Endothelial cell of umbilical vein (primary cell): ENCODE measurements around the gene SFSWAP. TPM values are rescaled to one million over a fixed set of nuclear protein-coding genes. Genes with fewer than 3 reads are reported as not detected.

Experiments used
- BruUV-seq: library from RNA; stranded (reverse); fragments of 400-500 nt; replicated peaks from 2 replicates; lab custom pipeline; 2021; lab: Mats Ljungman, UMichigan
- CTCF ChIA-PET: fragments of 300-600, 350-600 bp; sonication (Branson Sonifier 250); formaldehyde crosslinking; loops from one replicate; lab custom pipeline; 2021; ENCODE audit warnings: antibody characterized with exemption, inconsistent platforms; lab: Charles Lee
- POLR2A ChIA-PET: fragments of 300-600, 350-600 bp; sonication (Branson Sonifier 250); formaldehyde crosslinking; loops from one replicate; lab custom pipeline; 2021; ENCODE audit warnings: antibody characterized with exemption, inconsistent platforms; lab: Charles Lee
- DNase-seq: peaks from one replicate; pipeline ENCODE4 v3.0.0-alpha.2; 2011; ENCODE audit warnings: low read depth, low spot score
- FAIRE-seq: peaks from 2 replicates; lab custom pipeline; 2011; peaks lifted over from hg19 to GRCh38; lab: Jason Lieb, UNC
- H2AFZ ChIP-seq: 2 replicates; pipeline ENCODE4 v1.6.0; 2012; ENCODE audit warnings: low read depth, low read length, control low read depth, inconsistent platforms
- H3K27ac ChIP-seq: 2 replicates; pipeline ENCODE4 v1.5.1; 2011; ENCODE audit warnings: low read depth, mild to moderate bottlenecking, control low read depth, low read length, moderate library complexity; ENCODE audit not compliant: insufficient read depth
- H3K27me3 ChIP-seq, 2 experiments: 2 replicates each; pipeline versions ENCODE4 v1.6.0 to v1.6.1; 2011; ENCODE audit warnings: low read length in 2 of 2, mixed read lengths in 1 of 2; ENCODE audit not compliant: control insufficient read depth in 2 of 2, insufficient read depth in 2 of 2
- H3K36me3 ChIP-seq, 2 experiments: 2 replicates in 1 of 2; 3 replicates in 1 of 2; pipeline ENCODE4 v1.5.1; 2011; ENCODE audit warnings: low read length in 2 of 2, mild to moderate bottlenecking in 1 of 2, moderate library complexity in 1 of 2; ENCODE audit not compliant: control insufficient read depth in 2 of 2, insufficient read depth in 2 of 2; ENCODE audit errors: extremely low read depth in 1 of 2
- H3K4me1 ChIP-seq: 3 replicates; pipeline ENCODE4 v1.5.1; 2011; ENCODE audit warnings: mild to moderate bottlenecking, low read length; ENCODE audit not compliant: control insufficient read depth, insufficient read depth; ENCODE audit errors: extremely low read depth
- H3K4me2 ChIP-seq: 2 replicates; pipeline ENCODE4 v1.6.1; 2011; ENCODE audit warnings: low read length, control low read depth, mixed read lengths; ENCODE audit not compliant: insufficient read depth
- H3K4me3 ChIP-seq, 3 experiments: fragments of 200-600 bp in 1 of 3; sonication (generic), shearing (Covaris generic) in 1 of 3; replicated peaks in 1 of 3; 2 replicates each; pipeline ENCODE4 v1.5.1; 2011 to 2016; ENCODE audit warnings: control low read depth in 3 of 3, low read length in 3 of 3, mild to moderate bottlenecking in 2 of 3, inconsistent platforms in 1 of 3, low read depth in 1 of 3, moderate library complexity in 1 of 3; ENCODE audit not compliant: insufficient read depth in 1 of 3
- H3K79me2 ChIP-seq: 2 replicates; pipeline ENCODE4 v1.6.0; 2012; ENCODE audit warnings: low read length, inconsistent platforms; ENCODE audit not compliant: control insufficient read depth, insufficient read depth
- H3K9ac ChIP-seq: replicated peaks from 2 replicates; pipeline ENCODE3; 2011; ENCODE audit warnings: low read length, control low read depth; ENCODE audit not compliant: insufficient read depth; ENCODE audit errors: extremely low read depth
- H3K9me1 ChIP-seq: replicated peaks from 3 replicates; pipeline ENCODE4 v1.6.0; 2011; ENCODE audit warnings: mild to moderate bottlenecking, low read length; ENCODE audit not compliant: control insufficient read depth, insufficient read depth; ENCODE audit errors: extremely low read depth
- H3K9me3 ChIP-seq: replicated peaks from 2 replicates; pipeline ENCODE4 v1.5.1; 2012; ENCODE audit warnings: low read length, inconsistent platforms; ENCODE audit not compliant: control insufficient read depth, insufficient read depth
- H4K20me1 ChIP-seq: replicated peaks from 2 replicates; pipeline ENCODE3; 2011; ENCODE audit warnings: mild to moderate bottlenecking, low read length; ENCODE audit not compliant: control insufficient read depth, insufficient read depth; ENCODE audit errors: extremely low read depth
- CTCF ChIP-seq, 2 donors: IDR thresholded peaks; 1 replicate in 1 of 2; 2 replicates in 1 of 2; pipeline ENCODE4 v1.5.1; 2011; ENCODE audit warnings: low read length in 2 of 2, mild to moderate bottlenecking in 2 of 2, moderate library complexity in 2 of 2, control low read depth in 1 of 2, inconsistent platforms in 1 of 2, low read depth in 1 of 2; ENCODE audit not compliant: insufficient read depth in 1 of 2; ENCODE audit errors: extremely low read depth in 1 of 2
- EZH2 ChIP-seq: IDR thresholded peaks from 2 replicates; pipeline ENCODE4 v1.6.1; 2012; ENCODE audit warnings: borderline replicate concordance, low read depth, mild to moderate bottlenecking, moderate library complexity, low read length, inconsistent platforms; ENCODE audit not compliant: severe bottlenecking
- FOS ChIP-seq: IDR thresholded peaks from 2 replicates; pipeline ENCODE4 v1.6.1; 2011; ENCODE audit warnings: mild to moderate bottlenecking, low read length, moderate library complexity, borderline replicate concordance; ENCODE audit not compliant: insufficient read depth
- GATA2 ChIP-seq: IDR thresholded peaks from 2 replicates; pipeline ENCODE4 v1.7.0; 2011; ENCODE audit warnings: low read depth, mild to moderate bottlenecking, moderate library complexity, mixed read lengths, low read length; ENCODE audit not compliant: insufficient read length, insufficient read depth
- JUN ChIP-seq: IDR thresholded peaks from 2 replicates; pipeline ENCODE4 v1.6.1; 2011; ENCODE audit warnings: borderline replicate concordance, low read depth; ENCODE audit not compliant: insufficient read length, insufficient read depth
- MAX ChIP-seq: IDR thresholded peaks from 2 replicates; pipeline ENCODE4 v1.6.1; 2011; ENCODE audit not compliant: insufficient read depth, insufficient read length
- MYC ChIP-seq: IDR thresholded peaks from one replicate; pipeline ENCODE4 v1.6.1; 2011; ENCODE audit warnings: mild to moderate bottlenecking, low read depth, low read length
- POLR2A ChIP-seq: IDR thresholded peaks from 2 replicates; pipeline ENCODE4 v1.6.1; 2012; ENCODE audit warnings: low read depth, mild to moderate bottlenecking, control low read depth, low read length
- POLR2AphosphoS5 ChIP-seq: IDR thresholded peaks from 2 replicates; pipeline ENCODE4 v1.6.1; 2012; ENCODE audit warnings: low read depth, mild to moderate bottlenecking, control low read depth, low read length, moderate library complexity; ENCODE audit not compliant: insufficient read depth
- dilution Hi-C: fragments of 300-500 bp; cut with MboI; formaldehyde crosslinking; loops from one replicate; pipeline ENCODE4 v1.15.0; 2019; ENCODE audit warnings: low sequenced_read_pairs; ENCODE audit not compliant: extremely low pct_ligation_motif_present
- intact Hi-C: fragments of 100-400 bp; cut with micrococcal nuclease; formaldehyde crosslinking; loops from one replicate; pipeline ENCODE4 v1.10.0; 2022
- polyA plus RNA-seq, 4 experiments: library from polyadenylated mRNA; depleted of rRNA in 3 of 4; stranded (reverse) in 3 of 4; unstranded in 1 of 4; fragments of >200 nt; gene quantifications; 2 replicates each; pipeline versions ENCODE4 v1.2.1 to v1.2.3, GENCODE V29; 2011 to 2012; ENCODE audit warnings: missing spikeins in 1 of 4
- total RNA-seq: library from RNA; stranded (reverse); gene quantifications from 2 replicates; pipeline ENCODE4 v1.2.3, GENCODE V29; 2021

The SFSWAP gene
- total and polyA plus RNA-seq, 2 donors (not counting 3 experiments of a cell fraction or from before 2014, with no cell fraction given): 38.1 to 53.3 TPM

GRCh38 chr12:131816495-131816894, 105.6 kb downstream of the SFSWAP start:
- Histone ChIP-seq H3K4me3 (no peak overlapping the region), H3K9me1 (no peaks in the 10 kb centered on the region), H4K20me1 (no peaks in the 10 kb centered on the region), H3K4me2 (no peak overlapping the region), H3K27me3 (no peaks in the 10 kb centered on the region), H3K27ac (no peak overlapping the region), H3K4me1 (no peaks in the 10 kb centered on the region), H3K36me3 (no peaks in the 10 kb centered on the region), H3K9ac (no peak overlapping the region), H3K79me2 (no peaks in the 10 kb centered on the region), H2AFZ (no peak overlapping the region), H3K9me3 (no peaks in the 10 kb centered on the region)
- no peak for FAIRE-seq
- CTCF ChIA-PET: no interaction called here
- POLR2A ChIA-PET: no interaction called here
- dilution Hi-C loops: no loop called here
- no peak for TF ChIP-seq MAX
- TF ChIP-seq GATA2: no peak
- no peak for TF ChIP-seq JUN
- no peak for TF ChIP-seq POLR2A
- no peak for TF ChIP-seq POLR2AphosphoS5
- no peak for TF ChIP-seq CTCF (IDR thresholded peaks at IDR 0.05; ENCODE audit: extremely low read depth in 1 of 2, insufficient read depth in 1 of 2, low read depth in 1 of 2, low read length in 2 of 2)
- TF ChIP-seq EZH2: no peak
- TF ChIP-seq FOS: no peak
- TF ChIP-seq MYC: no peak
- no peak for DNase-seq
- no TSS peak for BruUV-seq
- intact Hi-C loops: no loop called here
